Stimulated activated CD4-positive, alpha-beta T cell treated with anti-CD3 and anti-CD28 coated beads, TNF-alpha, amount 100 ng/mL, for 1 hour (primary cell): ENCODE data around the gene HCFC2.
"Not testable (repeated sequence)": the region's sequence is repeated elsewhere in the genome, so short reads cannot be mapped to it uniquely, and the experiment has no call there.

Experiments
- DNase-seq, 3 donors: peaks; one replicate each; pipeline ENCODE4 v3.0.0-alpha.2; 2020; ENCODE audit warnings: low read depth in 3 of 3, low spot score in 1 of 3

HCFC2 gene

DNA sequence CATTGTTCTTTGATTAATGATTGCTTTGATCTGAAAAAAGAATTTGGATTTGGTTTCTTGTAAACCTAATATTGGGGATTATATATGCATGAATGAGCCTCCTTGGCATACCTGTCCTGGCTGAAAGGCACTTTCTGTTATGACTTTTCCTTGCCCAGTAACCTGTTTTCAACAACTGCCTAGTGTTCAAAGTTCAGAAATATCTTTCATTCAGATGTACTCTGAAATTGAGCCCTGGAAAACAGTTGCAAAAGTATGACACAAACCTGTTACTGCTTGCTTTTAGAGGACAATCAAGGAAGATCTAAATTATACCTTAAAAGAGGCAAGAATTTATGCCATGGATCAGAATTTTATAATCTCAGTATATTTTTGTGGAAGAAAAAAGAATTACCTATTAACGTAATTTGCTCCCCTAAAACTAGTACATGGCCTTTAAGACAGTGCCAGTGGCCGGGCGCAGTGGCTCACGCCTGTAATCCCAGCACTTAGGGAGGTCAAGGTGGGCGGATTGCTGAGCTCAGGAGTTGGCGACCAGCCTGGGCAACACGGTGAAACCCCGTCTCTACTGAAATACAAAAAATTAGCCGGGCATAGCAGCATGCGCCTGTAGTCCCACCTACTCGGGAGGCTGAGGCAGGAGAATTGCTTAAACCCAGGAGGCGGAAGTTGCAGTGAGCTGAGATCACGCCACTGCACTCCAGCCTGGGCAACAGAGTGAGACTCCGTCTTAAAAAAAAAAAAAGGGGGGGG is 50.7 kb downstream of the HCFC2 start:
- DNase-seq = not testable (repeated sequence)

DNA sequence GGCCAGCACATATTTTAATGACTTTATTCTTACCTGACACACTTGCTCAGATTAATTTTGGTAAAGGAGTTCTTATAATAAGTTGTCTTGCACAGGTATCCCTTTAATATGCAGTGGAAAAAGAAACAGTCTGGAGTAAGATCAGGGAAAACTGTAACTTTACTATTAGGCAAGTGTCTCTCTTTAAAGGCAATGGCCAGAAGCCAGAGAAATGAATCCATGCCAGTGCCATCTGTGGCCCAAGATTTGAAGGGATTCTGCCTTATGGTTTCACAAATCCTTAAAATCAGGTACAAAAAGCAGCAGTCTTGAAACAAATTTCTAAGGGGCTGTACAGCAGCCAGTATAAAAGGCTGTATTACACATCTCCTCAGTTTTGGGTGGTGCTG is 51.2 kb downstream of the HCFC2 start:
- no peak for DNase-seq

DNA sequence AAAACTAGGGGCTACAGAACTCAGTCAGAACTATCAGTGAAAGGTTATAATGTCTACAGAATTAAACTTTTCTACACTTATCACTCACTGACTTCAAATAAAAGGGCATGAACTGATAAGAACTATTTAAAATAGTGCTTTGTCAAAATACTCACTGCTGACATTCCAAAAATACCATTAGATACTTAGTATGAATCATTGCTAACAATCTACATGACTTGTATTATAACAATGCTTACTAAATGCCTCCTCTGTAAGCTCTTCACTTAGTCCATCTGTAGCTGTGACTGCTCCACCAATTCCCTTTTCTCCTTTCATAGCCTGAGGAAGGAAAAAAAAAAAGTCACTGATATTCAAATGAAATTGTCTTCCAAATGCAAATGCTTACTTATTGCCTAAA is 56.7 kb downstream of the HCFC2 start:
- no peak for DNase-seq

DNA sequence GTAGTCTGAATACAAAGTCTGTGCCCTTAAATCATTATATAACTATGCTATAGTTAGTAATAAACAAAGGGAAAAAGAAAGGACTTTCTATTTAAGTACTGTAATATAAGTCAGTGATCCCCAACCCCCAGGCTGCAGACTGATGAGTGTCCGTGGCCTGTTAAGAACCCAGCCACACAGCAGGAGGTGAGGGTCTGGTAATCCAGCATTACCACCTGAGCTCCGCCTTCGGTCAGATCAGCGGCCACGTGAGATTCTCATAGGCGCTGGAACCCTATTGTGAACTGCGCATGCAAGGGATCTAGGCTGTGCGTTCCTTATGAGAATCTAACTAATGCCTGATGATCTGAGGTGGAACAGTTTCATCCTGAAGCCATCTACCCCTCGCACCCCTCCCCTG is 58.0 kb downstream of the HCFC2 start:
- no peak for DNase-seq

DNA sequence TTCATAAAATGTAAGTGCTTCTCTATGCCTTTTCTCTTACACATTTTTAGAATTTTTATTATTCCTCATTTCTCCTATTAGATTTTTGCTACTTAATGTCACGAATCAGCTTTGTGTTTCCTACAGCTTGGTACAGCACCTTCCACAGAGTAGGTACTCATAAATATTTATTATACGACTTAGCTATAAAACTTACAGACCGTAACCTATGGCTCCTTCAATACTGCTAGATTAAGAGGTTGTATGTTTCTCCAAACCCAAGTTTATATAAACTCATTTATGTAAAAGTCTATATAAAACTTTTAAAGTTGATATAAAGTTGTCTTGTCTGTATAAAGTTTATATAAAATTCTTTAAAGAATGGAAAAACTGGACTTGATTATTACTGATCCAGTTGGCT is 62.2 kb downstream of the HCFC2 start:
- no peak for DNase-seq

DNA sequence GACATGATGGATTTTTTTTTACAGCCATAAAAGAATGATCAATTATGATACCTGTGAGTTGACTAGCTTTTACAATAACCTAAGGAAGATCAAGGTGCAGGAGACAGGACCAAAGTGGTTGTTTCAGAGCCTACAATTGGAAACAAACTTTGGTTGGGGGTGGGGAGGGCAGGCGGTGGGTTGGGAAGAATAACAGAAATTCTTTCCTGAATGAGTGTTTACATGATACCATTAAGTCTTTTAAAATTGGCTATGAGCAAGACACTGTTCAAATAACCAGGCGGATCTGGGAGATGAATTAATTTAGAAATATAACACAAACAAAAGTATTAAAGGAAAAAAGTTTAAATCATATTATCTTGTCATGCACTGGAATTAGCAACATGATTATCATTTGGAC is 66.4 kb downstream of the HCFC2 start:
- DNase-seq = no peak

DNA sequence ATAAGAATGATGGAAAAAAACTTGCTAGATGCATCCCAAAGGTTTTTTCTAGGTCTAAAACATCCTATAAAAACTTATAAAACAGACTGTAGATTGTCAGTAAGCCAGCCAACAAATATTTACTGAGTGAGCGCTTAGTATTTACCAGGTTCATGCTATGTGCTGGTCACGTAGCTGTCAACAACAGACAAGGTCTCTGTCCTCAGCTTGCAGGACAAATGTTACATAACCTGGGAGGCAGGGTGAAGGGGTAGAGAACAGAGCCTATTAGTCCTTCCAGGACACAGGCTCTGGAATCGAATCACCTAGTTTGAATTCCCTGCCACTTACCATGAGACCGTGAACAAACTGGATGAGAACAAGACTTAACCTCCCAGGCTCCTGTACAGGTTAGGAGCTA is 67.3 kb downstream of the HCFC2 start:
- DNase-seq = no peak

DNA sequence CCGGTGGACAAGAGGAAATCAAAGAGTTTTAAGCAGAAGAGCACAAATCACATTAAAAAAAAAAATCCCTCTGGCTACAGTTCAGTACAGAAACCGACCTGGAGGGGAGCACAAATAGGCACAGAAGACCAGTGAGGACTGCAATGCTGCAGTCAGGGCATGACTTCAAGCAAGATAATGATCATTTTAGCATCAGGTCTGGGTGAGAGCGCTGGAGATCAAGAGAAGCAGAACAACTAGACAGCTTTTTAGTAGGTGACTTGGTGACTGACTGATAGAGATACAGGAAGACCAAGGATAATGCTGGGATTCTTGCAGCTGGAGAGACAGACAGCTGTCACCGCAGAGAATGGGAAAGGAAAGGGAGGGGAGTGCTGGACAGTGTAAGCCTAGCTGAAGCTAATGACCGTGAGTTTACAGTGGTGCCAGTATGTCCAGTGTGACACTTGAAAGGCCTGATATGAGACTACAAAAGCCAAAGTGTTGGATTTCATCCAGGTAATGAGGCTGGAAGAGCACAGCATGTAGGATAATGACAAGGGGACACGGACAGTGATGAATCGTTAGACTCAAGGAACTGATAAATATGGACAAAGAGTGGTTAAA is 68.1 kb downstream of the HCFC2 start:
- no peak for DNase-seq

DNA sequence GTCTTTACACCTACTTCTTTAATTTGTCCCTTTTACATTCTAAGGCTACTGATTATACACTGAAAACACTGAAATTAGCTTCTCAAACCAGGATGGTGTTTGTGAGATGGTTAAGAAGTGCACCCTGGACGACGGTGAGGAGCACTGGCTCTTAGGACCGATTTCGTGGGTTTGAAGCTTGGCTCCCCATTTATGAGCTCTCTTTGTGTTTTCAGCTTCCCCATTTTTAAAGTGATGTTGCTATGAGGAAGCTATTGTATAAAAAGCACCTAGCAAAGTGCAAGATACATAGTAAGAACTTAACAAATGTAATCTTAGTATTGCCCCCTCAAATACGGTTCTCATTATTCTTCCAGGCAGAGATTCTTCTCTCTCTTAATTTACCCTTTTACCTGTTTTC is 69.0 kb downstream of the HCFC2 start:
- DNase-seq = no peak

DNA sequence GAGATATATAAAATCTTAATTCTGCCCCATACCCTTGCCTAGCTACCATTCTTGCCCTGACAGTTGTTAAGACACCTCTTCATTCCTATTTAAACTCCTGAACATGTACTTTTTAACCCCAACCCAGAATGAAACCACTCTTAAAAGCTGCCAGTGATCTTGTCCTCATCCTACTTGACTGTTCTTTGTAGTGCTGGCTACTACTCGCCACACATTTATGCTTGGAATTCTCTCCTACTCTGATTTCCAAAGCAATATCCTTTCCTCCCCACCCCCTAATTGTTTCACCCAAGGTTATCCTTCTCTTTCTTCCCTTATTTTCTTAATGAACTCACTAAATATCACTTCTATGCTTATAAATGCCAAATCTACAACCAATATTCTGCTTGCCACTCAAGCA is 69.5 kb downstream of the HCFC2 start:
- DNase-seq = no peak

DNA sequence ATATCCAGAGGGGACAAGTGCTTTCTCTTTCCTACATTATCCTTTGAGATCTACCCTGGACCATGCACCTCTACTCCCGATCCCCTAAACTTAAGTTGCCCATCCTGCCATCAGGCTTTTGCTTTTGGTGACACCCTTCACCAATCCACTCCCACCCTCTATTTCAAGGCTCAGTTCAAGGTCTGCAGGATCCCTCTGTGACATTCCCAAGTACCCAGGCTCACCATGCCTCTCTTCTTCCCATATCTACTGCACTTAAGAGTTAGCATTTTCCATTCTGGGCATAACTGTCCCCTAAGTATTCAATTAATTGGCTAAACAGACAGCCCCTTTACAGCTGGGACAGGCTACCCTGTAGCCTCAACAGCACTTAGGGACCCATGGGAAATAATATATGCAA is 70.6 kb downstream of the HCFC2 start:
- no peak for DNase-seq

DNA sequence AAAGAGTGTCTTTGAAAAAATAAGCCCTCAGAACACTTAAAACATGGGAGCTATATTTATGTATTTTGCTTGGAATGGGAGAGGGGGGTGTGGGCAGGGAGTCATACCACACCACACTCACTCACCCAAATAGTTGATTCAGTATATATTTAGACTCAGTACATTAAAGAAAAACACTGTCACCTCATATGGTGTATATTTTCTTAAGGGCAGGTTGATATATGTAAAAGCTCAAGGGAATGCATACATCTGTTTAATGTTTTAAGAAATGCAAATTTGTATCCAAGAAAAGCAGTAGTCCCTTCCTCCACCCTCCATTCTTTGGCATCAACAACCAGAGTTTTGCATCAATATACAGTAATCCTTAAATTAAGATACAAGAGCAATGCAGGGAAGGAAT is 72.2 kb downstream of the HCFC2 start:
- DNase-seq = no peak

DNA sequence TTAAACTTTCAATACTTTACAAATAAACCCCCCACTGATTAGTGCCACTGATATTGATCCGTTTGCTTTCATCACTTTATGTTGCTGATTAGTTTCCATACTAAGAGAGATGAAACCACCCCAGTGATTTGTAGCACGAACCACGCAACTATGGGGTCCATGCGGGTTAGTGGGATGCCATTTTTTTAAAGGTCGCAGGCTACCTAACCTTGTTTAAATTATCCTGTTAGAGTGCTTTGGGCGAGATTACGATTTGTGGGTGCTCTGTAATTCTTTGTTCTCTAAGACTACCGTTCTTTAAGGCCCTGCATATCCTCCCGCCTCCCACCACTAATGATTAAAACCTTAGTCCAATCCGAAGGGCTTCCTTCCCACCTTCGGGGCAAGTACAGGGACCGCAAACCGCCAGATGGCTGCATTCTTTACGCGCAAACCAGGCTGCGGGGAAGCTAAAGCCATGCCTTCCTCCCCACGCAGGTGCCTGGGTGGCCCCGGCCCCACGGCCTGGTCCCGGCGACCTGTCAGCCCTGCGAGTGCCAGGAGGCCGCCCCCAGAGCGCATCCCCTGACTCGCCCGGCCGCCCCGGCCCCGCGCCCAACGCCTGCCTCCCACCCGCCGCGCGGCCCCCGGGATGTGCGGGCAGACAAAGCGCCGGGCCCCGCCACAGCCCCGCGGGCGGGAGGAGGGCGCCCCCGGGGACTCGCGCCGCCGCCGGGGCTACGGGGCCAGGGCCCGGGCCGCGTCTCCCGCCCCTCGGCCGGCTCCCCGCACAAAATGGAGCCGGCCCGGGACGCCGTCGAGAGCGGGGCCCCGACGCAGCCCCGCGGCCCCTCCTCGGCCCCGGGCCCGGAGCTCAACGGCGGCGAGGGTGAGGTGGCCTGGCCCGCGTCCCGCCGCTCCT is 72.9 kb downstream of the HCFC2 start:
- DNase-seq = peak in 2 of 3 donors; percentile 3 to 35

DNA sequence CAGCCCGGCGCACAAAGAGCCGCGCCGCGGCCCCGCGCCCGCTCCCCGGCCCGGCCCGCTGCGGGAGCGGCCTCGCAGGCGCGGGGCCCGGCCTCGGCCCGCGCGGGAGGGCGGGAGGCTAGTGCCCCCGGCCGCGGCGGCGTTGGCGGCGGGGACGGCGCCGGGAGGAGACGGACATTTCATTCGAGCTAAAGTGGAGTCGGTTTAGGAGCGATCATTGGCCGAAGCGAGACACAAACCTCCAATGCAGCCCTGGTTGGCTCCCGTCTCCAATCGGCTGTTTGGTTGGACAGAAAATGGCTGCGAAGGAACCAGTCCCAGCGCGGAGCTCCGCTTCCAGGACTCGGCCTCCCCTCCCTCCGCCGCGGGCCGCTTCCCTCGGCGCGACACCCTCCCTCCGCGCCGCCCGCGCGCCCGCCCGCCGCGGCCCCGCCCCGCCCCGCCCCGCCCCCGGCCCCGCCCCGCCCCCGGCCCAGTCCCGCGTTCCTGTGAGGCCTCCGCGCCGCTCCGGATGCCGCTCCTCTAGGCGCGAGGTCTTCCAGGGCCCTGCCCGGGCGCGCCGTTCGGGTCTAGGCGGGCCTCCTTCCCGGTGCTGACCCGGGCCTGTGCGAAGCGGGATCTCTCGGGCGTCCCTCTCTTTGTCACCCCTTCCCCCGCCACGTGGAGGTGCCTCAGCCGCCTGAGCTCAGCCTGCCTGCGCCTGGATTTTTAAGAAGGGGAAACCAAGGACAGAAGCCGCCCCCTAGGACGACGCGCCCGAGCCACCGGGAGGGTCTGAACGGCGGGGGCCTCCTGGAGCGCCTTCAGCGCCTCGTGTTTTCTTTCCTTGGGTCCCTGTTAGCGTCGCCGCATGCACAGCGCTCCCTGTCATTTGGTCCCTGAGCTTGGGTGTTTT is 73.8 kb downstream of the HCFC2 start, which contains the start of gene NFYB:
Gene NFYB, minus strand, starts transcription at position 309 of the 895 bp plus-strand sequence. CDS start 2,757 bp downstream, outside the sequence.
- peak; percentile 80 to 90 (median 85) for DNase-seq

DNA sequence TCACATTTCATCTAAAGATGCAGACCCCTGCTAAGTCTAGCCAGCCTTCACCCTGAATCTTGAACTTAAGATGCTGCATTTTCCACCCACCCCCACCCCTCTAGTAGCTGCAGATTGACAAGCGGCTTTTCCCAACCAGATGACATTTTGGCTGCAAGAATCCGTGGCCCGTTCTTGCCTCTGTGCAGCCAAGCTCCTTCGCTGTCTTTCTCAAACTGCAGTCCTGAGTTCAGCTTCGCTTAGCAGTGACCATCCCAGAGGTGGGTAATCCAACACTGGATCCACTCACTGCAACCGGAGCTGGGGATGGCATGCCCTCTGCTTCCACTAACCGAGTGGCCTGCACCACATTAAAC is 74.4 kb downstream of the HCFC2 start:
- peak in 1 of 3 donors; percentile 1 for DNase-seq

DNA sequence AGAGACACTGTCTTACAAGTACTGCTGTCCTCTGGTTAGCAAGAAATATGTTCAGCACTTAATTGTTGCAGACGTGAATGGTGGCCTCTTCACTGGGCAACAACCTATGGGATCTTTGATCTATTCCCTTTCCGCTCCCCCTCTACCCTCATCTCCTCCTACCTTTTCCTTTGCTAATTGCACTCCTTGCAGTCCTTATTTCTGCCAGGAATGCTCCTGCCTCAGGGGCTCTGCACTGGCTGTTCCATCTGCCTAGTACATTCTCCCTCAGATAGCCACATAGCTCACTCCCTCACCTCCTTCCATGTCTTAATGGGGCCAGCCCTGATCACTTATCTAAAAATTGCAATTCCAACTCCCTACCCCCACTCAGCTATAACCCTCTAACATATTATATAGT is 78.2 kb downstream of the HCFC2 start:
- no peak for DNase-seq

DNA sequence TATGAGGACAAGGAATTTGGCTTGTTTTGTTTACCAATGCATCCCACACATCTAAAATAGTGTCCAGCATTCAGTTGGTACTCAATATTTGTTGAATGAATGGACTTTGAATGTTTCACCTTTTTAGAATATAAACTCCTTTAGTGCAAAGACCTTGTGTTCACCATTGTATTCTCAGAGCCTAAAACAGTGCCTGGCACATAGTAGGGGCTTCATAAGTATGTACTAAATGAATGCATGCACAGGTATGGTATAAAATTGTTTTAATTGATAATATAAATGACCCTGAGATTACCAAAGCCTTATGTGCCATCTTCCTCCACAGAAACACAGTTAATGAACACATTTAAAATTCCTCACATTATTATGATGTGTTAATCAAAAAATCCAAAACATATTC is 78.7 kb downstream of the HCFC2 start:
- no peak for DNase-seq

DNA sequence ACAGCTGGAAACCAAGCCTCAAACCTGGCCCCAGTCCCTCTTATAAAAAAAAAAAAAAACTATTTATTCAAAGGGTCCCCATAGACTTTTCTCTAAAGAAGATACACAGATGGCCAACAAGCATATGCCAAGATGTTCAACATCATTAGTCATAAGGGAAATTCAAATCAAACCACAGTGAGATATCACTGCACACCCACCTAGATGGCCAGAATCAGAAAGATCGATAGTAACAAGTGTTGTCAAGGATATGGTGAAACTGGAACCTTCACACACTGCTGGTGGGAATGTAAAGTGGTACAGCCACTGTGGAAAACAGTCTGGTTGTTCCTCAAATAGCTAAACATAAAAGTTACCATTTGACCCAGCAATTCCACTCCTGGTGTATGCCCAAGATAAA is 79.6 kb downstream of the HCFC2 start:
- no peak for DNase-seq

DNA sequence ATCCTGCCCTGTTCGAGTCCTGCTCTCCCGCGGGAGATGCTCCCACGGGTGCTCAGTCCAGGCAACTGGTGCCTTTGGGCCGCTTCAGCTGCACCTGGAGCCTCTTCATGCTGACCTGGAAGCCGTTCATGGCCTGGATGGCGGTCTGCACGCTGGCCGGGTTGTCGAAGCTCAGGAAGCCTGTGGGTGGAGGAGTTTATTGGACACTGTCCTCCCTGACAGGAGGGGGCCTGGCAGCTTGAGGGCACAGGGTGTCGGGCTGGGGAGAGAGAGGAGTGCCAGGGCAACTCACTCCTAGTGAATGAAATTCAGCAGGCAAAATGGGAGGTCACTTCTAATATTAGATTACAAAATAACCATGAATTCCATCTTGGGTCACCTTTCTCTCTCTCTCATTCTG is 83.0 kb downstream of the HCFC2 start:
- no peak for DNase-seq

DNA sequence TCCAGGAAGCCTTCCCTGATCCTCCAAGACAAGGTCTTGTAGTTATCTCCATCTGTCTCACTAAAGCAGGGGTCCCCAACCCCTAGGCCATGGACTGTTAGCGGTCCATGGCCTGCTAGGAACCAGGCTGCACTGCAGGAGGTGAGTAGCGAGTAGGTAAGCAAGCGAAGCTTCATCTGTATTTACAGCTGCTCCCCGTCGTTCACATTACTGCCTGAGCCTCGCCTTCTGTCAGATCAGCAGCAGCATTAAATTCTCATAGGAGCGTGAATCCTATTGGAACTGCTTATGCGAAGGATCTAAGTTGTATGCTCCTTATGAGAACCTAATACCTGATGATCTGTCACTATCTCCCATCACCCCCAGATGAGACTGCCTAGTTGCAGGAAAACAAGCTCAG is 86.1 kb downstream of the HCFC2 start:
- no peak for DNase-seq

DNA sequence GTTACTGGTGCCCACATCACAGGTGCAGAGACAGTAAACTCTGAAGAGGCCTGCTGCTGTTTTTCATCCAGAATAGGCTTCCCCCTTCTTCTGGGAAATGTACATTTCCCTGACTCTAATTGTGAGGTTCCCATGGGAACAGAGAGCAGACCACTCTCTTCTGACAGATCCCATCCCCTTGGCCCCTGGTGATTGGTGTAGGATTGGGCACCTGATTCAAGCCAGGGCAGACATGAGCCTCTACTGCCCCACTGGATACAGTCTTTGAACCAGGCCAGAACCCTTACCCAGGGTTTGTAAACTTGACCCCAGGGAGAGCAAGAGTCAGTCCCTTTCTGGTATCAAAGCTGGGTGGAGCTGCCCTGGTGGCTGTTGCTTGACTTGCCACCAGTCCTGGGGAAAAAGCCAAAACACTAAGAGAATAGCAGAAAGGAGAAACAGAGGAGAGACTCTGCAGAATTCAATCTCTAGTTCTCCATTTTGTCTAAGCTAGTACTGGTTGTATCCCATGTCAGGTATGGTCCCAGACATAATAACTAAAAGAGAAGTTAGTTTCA is 88.4 kb downstream of the HCFC2 start:
- DNase-seq = no peak
